Neural progenitor cell (in vitro differentiated cells): ENCODE measurements around the gene LINGO4.

Experiments
- EZH2 ChIP-seq: fragments of 200-600 bp; sonication (generic); IDR thresholded peaks from 2 replicates; pipeline ENCODE4 v1.6.1; 2017; ENCODE audit warnings: antibody characterized with exemption, mild to moderate bottlenecking, moderate library complexity
- TF ChIP-seq, protein P1 (sequence below): fragments of 200-600 bp; sonication (generic); IDR thresholded peaks from 2 replicates; pipeline ENCODE4 v1.5.1; 2017; ENCODE audit warnings: antibody characterized with exemption, mild to moderate bottlenecking

DNA sequence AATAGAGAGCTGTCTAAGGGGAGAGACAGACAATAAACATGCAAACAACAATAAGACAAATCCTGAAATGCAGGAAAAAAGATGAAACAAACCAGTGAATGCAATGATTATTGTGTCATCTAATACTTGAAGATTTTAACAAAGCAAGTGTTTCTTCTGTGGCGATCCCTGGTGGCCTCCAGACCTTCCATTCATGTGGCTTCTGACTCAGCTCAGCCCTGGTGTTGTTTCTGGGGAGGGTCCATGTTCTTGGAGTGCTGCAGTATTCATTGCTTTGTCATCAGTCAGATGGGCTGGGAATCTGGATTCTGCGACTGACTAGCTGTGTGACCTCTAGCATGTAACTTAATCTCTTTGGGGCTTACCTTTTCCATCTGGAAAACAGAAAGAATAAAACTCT is 35.9 kb upstream of the LINGO4 start:
- TF ChIP-seq, protein P1, sequence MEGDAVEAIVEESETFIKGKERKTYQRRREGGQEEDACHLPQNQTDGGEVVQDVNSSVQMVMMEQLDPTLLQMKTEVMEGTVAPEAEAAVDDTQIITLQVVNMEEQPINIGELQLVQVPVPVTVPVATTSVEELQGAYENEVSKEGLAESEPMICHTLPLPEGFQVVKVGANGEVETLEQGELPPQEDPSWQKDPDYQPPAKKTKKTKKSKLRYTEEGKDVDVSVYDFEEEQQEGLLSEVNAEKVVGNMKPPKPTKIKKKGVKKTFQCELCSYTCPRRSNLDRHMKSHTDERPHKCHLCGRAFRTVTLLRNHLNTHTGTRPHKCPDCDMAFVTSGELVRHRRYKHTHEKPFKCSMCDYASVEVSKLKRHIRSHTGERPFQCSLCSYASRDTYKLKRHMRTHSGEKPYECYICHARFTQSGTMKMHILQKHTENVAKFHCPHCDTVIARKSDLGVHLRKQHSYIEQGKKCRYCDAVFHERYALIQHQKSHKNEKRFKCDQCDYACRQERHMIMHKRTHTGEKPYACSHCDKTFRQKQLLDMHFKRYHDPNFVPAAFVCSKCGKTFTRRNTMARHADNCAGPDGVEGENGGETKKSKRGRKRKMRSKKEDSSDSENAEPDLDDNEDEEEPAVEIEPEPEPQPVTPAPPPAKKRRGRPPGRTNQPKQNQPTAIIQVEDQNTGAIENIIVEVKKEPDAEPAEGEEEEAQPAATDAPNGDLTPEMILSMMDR, result no peak
- no peak for TF ChIP-seq EZH2
